Measurements from ENCODE around the gene TFAP2A. TPM values are rescaled to one million over a fixed set of nuclear protein-coding genes. Genes with fewer than 3 reads are reported as not detected.

TFAP2A gene
- total and polyA plus RNA-seq, 2 donors (not counting 1 experiment from before 2014, with no cell fraction given) = 0.03 TPM; not detected in 1

- no peaks in the 10 kb centered on the region for H4K20me1 ChIP-seq (ENCODE audit: control insufficient read depth, extremely low read depth, insufficient read depth, low read length)
- no peak overlapping the region for H3K4me3 ChIP-seq (replicated peaks in 1 of 4; ENCODE audit: control extremely low read depth in 1 of 4, insufficient read depth in 1 of 4, low read depth in 3 of 4, low read length in 4 of 4)
- no peak overlapping the region for H2AFZ ChIP-seq (ENCODE audit: low read length)
- no peaks in the 10 kb centered on the region for H3K36me3 ChIP-seq (ENCODE audit: control insufficient read depth, insufficient read depth, low read length)
- TF ChIP-seq CTCF (conservative IDR thresholded peaks at IDR 0.05 in 1 of 2, IDR thresholded peaks at IDR 0.05 in 1 of 2; ENCODE audit: low read depth in 1 of 2, low read length in 2 of 2) (no peak), EZH2 (IDR thresholded peaks at IDR 0.05; ENCODE audit: low read length, missing control alignments) (no peak)
- no peaks in the 10 kb centered on the region for H3K79me2 ChIP-seq (ENCODE audit: control insufficient read depth, insufficient read depth, low read length)
- H3K27ac ChIP-seq (ENCODE audit: insufficient read depth, low read length) = no peak overlapping the region
- no peaks in the 10 kb centered on the region for H3K9me3 ChIP-seq (ENCODE audit: control insufficient read depth, insufficient read depth, low read depth, low read length)
- no peaks in the 10 kb centered on the region for H3K27me3 ChIP-seq (ENCODE audit: control insufficient read depth, insufficient read depth, low read length)
- no peaks in the 10 kb centered on the region for H3K4me1 ChIP-seq (ENCODE audit: control insufficient read depth, extremely low read depth, insufficient read depth, low read length)
- no peak overlapping the region for H3K4me2 ChIP-seq (ENCODE audit: extremely low read depth, insufficient read depth, low read length)
- DNase-seq (ENCODE audit: low read depth in 2 of 2) = peak in 1 of 2 donors; percentile 6
- H3K9ac ChIP-seq (ENCODE audit: insufficient read depth, low read length) = no peak overlapping the region
Observed at GRCh38 chr6:10355115-10355702, 59.7 kb downstream of the TFAP2A start.

DNA sequence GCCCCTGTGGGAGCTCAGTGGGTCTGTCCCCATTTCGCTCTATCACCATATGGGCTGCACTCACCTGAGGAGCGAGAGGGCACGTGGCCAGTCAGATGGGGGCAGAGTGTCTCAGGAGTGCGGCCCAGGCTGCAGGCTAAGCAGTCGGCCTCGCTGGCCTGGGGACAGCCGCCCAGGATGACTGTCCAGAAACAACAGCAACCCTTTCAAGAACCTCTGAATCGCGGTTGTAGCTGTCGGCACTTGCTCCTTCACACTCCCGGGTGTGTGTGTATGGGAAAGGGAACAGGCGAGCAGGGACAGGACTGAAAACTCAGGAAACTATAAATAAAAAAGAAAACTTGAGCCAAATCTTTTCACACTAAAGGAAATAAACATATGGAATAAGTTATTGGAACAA is 63.1 kb downstream of the TFAP2A start:
- Histone ChIP-seq H3K27ac (ENCODE audit: insufficient read depth, low read length) (no peak overlapping the region), H3K27me3 (ENCODE audit: control insufficient read depth, insufficient read depth, low read length) (no peaks in the 10 kb centered on the region), H4K20me1 (ENCODE audit: control insufficient read depth, extremely low read depth, insufficient read depth, low read length) (no peaks in the 10 kb centered on the region), H3K4me1 (ENCODE audit: control insufficient read depth, extremely low read depth, insufficient read depth, low read length) (no peaks in the 10 kb centered on the region), H3K9me3 (ENCODE audit: control insufficient read depth, insufficient read depth, low read depth, low read length) (no peaks in the 10 kb centered on the region), H3K79me2 (ENCODE audit: control insufficient read depth, insufficient read depth, low read length) (no peaks in the 10 kb centered on the region), H2AFZ (ENCODE audit: low read length) (no peak overlapping the region), H3K4me2 (ENCODE audit: extremely low read depth, insufficient read depth, low read length) (no peak overlapping the region), H3K36me3 (ENCODE audit: control insufficient read depth, insufficient read depth, low read length) (no peaks in the 10 kb centered on the region), H3K9ac (ENCODE audit: insufficient read depth, low read length) (no peak overlapping the region), H3K4me3 (replicated peaks in 1 of 4; ENCODE audit: control extremely low read depth in 1 of 4, insufficient read depth in 1 of 4, low read depth in 3 of 4, low read length in 4 of 4) (no peak overlapping the region)
- no peak for DNase-seq (ENCODE audit: low read depth in 2 of 2)
- TF ChIP-seq CTCF (conservative IDR thresholded peaks at IDR 0.05 in 1 of 2, IDR thresholded peaks at IDR 0.05 in 1 of 2; ENCODE audit: low read depth in 1 of 2, low read length in 2 of 2) (no peak), EZH2 (IDR thresholded peaks at IDR 0.05; ENCODE audit: low read length, missing control alignments) (no peak)

DNA sequence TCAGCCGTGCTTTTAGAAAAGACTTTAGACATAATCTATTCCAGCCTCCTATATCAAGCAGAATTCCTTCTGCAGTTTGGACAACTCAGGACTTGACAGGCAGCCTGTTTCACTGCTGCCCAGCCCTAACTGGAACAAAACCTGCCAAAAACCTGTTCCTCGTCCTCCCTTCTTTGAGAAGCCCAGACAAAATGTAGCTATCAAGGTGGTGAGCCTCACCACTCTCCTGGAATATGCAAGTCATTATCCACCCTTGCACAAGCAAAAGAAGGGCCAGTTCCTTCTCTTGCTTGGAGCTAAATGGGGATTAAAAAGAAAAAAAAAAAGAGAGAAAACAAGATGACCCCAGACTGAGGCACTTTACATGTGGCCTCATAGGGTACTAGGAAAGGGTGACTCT is 64.2 kb downstream of the TFAP2A start:
- no peak overlapping the region for H2AFZ ChIP-seq (ENCODE audit: low read length)
- H3K4me3 ChIP-seq (replicated peaks in 1 of 4; ENCODE audit: control extremely low read depth in 1 of 4, insufficient read depth in 1 of 4, low read depth in 3 of 4, low read length in 4 of 4) = no peak overlapping the region
- no peak overlapping the region for H3K4me2 ChIP-seq (ENCODE audit: extremely low read depth, insufficient read depth, low read length)
- no peak overlapping the region for H3K9ac ChIP-seq (ENCODE audit: insufficient read depth, low read length)
- no peak for TF ChIP-seq CTCF (conservative IDR thresholded peaks at IDR 0.05 in 1 of 2, IDR thresholded peaks at IDR 0.05 in 1 of 2; ENCODE audit: low read depth in 1 of 2, low read length in 2 of 2)
- TF ChIP-seq EZH2 (IDR thresholded peaks at IDR 0.05; ENCODE audit: low read length, missing control alignments) = no peak
- H3K27me3 ChIP-seq (ENCODE audit: control insufficient read depth, insufficient read depth, low read length) = no peaks in the 10 kb centered on the region
- no peaks in the 10 kb centered on the region for H3K9me3 ChIP-seq (ENCODE audit: control insufficient read depth, insufficient read depth, low read depth, low read length)
- no peak overlapping the region for H3K27ac ChIP-seq (ENCODE audit: insufficient read depth, low read length)
- no peaks in the 10 kb centered on the region for H3K36me3 ChIP-seq (ENCODE audit: control insufficient read depth, insufficient read depth, low read length)
- DNase-seq (ENCODE audit: low read depth in 2 of 2) = no peak
- H3K79me2 ChIP-seq (ENCODE audit: control insufficient read depth, insufficient read depth, low read length) = no peaks in the 10 kb centered on the region
- H4K20me1 ChIP-seq (ENCODE audit: control insufficient read depth, extremely low read depth, insufficient read depth, low read length) = no peaks in the 10 kb centered on the region
- H3K4me1 ChIP-seq (ENCODE audit: control insufficient read depth, extremely low read depth, insufficient read depth, low read length) = no peaks in the 10 kb centered on the region

Data from fibroblast of lung (primary cell).